GM23248 (cell line): Measurements from ENCODE around the gene TBC1D10B.

Experiments
- EZH2 ChIP-seq: fragments of 200-600 bp; sonication (generic); IDR thresholded peaks from 2 replicates; pipeline ENCODE4 v1.6.1; 2018; ENCODE audit warnings: antibody characterized with exemption, mild to moderate bottlenecking; ENCODE audit not compliant: insufficient read depth, poor library complexity, severe bottlenecking
- EZH2phosphoT487 ChIP-seq: fragments of 200-600 bp; sonication (generic); IDR thresholded peaks from 2 replicates; pipeline ENCODE4 v1.6.1; 2018; ENCODE audit warnings: antibody characterized with exemption, moderate library complexity, mild to moderate bottlenecking, low read depth; ENCODE audit not compliant: insufficient read depth

GRCh38 chr16:30357715-30358576 lies 12.3 kb downstream of the TBC1D10B start:
- no peak for TF ChIP-seq EZH2
- no peak for TF ChIP-seq EZH2phosphoT487
